GM15510 (cell line): ENCODE results near the gene KMT2D.
A peak's percentile ranks its signal among the peaks of the same experiment; 100 is the strongest.

ENCODE experiments used
- POLR2A ChIP-seq: IDR thresholded peaks from 3 replicates; pipeline ENCODE4 v1.6.1; 2011; ENCODE audit warnings: borderline replicate concordance; ENCODE audit not compliant: insufficient read length; ENCODE audit errors: extremely low read depth

KMT2D gene

DNA sequence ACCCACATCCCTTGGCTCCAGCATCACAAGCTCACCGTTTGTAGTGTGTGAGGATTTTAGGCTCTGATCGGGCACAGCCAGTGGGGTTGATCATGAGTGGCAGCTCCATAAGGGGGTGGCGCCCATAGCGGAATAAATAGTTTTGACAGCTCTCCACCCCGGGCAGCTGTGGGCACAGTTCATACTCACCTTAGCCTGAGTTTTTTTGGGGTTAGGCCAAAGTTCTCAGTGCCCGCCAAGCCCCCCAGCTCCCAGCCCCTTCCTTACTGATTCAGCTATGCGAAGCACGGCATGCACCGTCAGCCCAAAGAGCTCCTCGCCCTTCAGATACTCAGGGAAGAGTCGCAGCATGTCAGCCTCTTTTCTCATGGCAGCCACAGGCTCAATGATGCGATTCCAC, 36.1 kb downstream of the KMT2D start:
- no peak for TF ChIP-seq POLR2A

GRCh38 chr12:49023812-49024211, 36.8 kb downstream of the KMT2D start:
- TF ChIP-seq POLR2A = no peak

DNA sequence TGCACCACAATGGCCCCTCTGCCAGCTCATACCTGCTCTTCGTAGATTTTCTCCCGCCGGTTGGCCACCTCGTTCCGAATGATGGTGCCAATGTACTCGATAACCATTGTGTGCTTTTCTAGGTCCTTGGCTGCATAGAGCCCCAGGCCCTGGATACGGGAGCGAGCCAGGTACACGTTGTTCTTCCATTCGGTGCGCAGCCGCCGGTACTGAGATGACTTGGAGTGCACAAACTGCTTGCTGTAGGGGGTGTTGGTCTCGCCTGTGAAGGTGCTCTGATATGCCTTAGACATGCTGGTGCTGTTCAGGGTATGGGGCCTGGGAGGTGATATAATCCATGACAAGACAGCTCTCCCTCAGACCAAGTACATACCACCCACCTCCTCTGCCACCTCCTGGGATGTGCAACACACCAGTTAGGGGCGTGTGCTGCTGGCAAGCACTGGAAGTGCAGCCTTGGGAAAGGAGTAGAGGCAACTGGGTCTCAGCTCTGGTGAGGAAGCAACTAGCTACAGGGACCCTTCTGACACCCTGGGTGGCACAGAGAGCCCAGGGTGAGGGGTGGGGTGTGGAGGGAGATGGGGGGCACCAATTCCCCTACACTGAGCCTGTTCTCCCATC, 37.9 kb downstream of the KMT2D start:
- TF ChIP-seq POLR2A = no peak

- no peak for TF ChIP-seq POLR2A
Measured at GRCh38 chr12:49021292-49021915, 39.2 kb downstream of the KMT2D start.

DNA sequence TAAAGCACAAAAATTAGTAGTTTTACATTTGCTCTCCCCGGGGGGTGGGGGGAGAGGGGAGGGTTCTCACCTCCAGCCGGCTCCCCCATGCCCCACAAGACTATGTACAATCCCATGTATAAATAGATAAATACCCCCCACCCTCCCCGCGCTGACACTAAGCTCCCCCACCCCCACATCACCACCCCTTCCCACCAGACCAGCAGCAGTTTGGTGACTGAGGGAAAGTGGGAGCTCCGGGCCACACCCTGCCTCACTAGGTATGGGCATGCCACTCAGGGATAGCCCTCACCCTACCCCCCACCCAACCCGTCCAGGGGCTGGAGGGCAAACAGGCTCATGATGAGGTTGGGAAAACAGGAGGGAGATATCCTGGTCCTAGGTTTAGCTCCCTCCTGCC, 40.2 kb downstream of the KMT2D start:
- no peak for TF ChIP-seq POLR2A

DNA sequence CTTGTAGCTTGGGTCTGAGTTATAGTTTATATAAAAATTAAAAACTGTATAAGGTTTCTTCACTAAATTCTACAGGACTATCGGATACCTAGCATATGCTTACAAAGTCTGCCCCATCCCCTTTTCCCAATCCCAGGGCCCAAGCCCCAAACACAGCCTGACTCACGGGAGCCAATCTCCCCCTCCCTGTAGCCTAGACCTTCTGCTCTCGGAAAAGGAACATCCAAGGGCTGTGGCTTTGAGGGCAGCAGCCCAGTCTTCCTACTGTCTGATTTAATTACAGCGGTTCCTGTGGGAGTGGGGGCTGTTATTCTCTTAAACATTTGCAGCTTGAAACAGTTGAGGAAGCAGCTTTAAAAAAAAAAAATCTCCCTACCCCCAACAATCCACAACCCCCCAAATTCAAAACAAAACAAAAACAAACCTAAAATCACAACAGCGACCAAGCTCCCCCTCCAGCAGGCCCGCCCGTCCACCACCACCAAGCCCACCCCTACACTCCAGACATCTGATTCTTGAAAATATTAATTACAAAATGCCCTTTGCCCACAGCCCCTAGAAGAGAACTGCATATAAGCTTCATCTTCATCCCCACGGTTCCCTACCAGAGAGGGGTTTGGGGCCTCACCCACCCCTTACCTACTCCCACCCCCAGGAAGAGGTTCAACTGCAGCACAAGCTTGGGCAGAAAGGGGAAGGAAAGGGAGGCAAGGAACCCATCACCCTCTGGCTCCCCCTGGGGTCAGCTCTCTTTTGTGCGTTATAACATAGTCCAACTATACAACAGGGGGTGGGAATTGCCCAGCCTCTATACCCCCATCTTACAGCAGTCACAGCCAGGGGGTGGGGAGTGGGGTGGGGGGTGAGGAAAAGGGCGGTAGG, 40.9 kb downstream of the KMT2D start:
- TF ChIP-seq POLR2A = no peak

GRCh38 chr12:49019120-49019430, 41.5 kb downstream of the KMT2D start:
- TF ChIP-seq POLR2A = no peak

- peak; percentile 90 for TF ChIP-seq POLR2A
Measured at GRCh38 chr12:49018261-49019119, 42.1 kb downstream of the KMT2D start, which contains the start of gene PRKAG1. Gene PRKAG1, minus strand, starts transcription at chr12:49018776. Its CDS starts 36 bp downstream, at chr12:49018740.

GRCh38 chr12:49017891-49018260, 42.7 kb downstream of the KMT2D start:
- no peak for TF ChIP-seq POLR2A

DNA sequence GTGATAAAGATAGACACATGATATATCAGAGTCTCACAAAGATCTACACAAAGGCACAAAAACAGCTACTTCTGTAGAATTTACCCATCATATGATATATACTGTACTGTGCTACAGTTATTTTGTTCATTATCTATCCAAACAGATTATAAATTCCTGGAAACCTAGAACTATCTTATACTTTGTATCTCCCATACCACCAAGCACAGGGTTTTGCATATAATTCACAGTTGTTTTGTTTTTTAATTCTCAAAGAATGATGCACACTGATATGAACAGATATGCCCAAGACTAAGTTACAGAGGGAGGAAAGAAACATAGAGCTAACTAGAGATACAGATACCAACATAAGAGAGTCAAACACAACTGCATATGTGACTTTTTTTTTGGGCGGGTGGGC, 45.4 kb downstream of the KMT2D start:
- TF ChIP-seq POLR2A = no peak

DNA sequence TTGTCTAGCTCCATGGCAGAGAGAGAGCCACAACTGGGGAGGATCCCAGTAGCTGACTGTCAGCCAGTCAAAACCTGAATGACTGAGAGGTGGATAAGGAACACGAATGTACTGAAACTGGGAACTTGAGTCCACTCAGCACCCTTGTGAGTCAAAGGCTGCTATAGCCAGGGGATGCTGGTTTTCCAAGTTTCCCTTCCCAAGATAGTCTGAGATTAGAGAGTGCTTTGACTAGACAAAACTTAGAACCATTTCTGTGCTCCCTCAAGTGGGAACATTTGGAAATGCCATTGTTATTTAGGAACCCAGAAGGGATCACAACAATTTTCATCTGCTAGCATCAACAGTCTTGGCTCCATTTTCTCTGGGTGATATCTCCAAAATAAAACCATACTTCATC, 46.0 kb downstream of the KMT2D start:
- TF ChIP-seq POLR2A = no peak

GRCh38 chr12:49013428-49013827, 47.2 kb downstream of the KMT2D start:
- TF ChIP-seq POLR2A = no peak

GRCh38 chr12:49012739-49013138, 47.9 kb downstream of the KMT2D start:
- no peak for TF ChIP-seq POLR2A
